ENCODE results near the gene BCL2L1.

BCL2L1 gene

GRCh38 chr20:31708736-31709534 is 13.7 kb downstream of the BCL2L1 start:
- no peak for DNase-seq

- DNase-seq = no peak
These were observed 14.5 kb downstream of the BCL2L1 start for GRCh38 chr20:31707994-31708735.

DNA sequence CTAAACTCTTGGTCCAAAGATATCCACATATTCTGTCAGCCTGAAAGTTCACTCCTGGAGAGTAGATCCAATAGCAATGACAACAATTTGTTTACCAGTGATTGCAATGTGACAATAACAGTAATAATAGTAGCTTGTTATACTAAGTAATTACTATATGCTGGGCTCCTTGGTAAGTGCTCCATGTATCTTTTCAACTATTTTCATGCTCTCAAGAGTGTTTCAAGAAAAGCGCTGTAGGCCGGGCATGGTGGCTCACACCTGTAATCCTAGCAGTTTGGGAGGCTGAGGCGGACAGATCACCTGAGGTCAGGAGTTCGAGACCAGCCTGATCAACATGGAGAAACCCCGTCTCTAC is 15.4 kb downstream of the BCL2L1 start:
- no peak for DNase-seq

DNA sequence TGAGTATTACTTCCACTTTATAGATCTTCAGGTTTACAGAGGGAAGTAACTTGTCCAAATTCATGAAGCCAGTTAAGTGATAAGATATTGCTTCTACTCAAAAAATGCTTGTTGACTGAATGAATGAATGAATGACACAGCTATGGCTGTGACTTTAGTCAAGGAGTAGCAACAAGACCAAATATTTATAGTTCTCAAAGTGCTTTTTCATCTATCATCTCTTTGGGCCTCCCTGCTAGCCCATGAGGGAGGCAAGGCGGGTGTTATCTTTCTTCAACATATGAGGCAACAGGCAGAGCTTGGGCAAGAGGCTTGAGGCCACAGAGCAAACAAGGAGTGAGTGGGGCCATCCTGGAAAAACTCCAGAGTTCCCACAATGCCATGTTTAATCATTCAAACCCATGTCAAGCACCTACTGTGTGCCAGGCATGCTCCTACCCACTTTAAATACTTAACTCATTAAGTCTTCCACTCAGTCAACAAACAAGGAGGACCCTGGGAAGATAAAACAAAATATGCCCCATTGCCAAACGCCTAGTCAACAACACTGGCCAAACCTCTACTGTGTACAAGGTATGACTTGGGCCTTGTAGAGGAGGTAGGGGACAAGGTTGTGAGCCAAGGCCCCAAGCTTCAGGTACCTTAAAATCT is 15.9 kb downstream of the BCL2L1 start:
- DNase-seq = no peak

DNA sequence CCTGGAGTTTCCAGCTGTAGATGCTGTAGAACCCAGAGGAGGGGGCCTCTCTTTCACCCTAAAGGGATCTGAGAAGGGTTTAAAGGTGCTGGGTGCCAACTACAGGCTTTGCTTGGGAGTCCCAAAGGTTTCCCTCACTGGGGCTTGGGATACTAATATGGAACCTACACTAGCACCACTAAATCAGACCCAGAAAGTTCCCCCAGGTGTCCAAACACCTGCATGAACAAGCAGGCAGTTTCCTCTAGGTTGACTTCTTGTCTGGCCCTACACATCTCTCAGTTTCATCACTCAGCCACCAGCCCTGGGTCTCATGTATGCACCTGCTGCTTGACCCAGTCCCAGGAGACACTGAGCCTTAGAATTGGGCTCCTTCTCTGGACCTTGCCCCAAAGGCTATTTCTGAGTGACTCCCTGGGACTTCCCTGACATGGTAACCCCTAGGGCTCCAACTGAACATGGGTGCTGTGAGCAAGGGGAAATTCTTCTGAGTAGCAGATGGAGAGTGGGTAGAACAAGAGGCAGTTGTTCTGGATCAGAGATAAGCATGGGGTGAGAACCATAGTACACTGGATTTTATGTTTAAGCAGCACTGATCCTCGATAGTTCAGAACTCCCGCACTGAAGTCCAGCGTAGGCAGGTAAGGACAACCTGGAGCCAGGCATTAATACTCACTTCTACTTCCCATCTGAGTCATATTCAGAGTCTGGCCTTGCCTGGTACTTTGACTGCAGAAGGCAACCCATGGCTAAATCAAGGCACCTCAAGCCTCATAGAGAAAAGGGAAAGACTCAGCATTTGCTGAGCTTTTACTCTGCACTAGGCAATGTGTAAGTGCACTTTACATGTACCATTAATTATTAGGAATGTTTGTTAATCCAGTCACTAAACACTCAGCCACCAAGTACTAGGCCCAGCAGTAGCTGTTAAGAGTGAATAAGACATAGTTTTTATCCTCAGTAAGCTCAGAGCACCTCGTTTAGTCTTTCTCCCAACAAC is 16.8 kb downstream of the BCL2L1 start:
- DNase-seq = no peak

DNA sequence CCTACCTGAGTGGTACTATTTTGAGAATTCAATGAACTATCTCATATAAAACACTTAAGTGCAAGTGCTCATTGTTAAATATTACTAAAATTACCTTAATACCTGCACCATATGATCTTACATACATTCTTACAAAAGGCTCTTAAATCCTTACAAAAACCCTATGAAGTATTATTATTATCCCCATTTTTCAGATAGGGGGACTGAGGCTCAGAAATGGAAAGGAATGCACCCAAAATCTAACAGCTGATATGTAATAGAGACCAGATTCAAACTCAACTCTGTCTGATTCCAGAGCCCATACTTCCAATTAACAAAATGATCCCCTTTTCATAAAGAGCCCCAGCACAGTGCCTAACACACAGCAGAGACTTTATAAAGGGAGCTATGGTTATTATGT is 17.5 kb downstream of the BCL2L1 start:
- no peak for DNase-seq

- DNase-seq = peak; percentile 83
These were observed 18.2 kb downstream of the BCL2L1 start for GRCh38 chr20:31704225-31705119.

DNA sequence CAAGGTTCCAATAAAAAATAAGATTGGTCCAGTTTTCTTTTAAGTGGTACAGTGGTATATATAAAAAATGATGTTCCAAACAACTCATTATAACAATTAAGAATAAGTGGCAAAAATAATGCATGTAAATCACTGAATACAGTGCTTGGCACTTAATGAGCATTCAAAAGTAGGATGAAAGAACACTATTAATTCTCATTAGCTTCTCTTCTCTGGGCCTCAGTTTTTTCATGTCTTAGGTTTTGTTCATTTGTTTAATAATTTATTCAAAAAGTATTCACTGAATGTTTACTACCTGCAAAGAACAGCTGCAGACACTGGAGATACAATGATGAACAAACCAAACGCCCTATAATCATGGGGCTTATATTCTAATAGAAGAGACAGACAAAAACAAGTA is 21.1 kb downstream of the BCL2L1 start:
- DNase-seq = no peak

GRCh38 chr20:31700747-31701146 is 21.9 kb downstream of the BCL2L1 start:
- DNase-seq = no peak

GRCh38 chr20:31699801-31700728 is 22.6 kb downstream of the BCL2L1 start:
- no peak for DNase-seq

DNA sequence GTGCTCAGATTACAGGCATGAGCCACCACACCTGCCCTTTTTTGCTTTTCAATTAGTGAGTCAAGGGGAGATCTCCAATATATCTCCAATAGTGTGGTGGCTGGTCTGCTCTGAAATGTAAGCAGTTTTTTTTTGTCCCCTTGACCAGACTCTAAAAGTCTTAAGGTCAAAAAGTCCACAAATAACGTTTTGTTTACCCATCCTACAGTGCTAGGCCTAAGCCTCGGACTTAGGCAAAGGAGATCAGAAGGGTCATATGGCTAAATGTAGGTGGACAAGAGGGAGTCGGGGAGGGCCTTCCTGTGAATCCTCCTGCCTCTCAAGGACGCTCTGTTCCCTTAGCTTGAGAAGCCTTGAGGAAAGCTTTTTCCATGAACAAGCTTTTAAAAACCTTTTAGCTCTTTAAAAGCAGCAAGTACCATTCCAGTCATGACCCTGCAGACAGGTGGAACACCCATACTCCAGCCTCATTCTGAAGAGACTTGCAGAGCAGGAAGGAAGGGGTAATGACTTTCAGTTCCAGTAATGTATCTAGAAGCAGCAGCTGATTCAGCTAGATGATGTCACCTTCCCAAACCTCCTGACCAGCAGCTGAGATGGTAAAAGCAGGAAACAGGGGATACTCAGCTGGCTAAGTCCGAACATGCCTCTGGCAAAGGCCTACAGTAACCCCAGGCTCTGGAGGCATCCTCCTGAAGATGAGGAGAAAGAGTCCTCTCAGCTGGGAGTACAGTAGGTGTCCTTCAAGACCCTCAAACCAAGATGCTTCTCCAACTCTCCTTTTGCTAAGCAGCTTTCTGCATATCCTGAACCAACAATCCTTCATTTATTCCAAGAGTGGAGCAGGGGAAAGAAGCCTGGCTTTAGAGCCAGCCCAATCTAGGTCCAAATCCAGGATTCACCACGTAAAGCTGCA is 23.6 kb downstream of the BCL2L1 start:
- DNase-seq = peak; percentile 90

GRCh38 chr20:31698243-31698802 is 24.3 kb downstream of the BCL2L1 start:
- no peak for DNase-seq

GRCh38 chr20:31695849-31696804 is 26.5 kb downstream of the BCL2L1 start:
- DNase-seq = peak; percentile 74

GRCh38 chr20:31694842-31695593 is 27.6 kb downstream of the BCL2L1 start:
- no peak for DNase-seq

DNA sequence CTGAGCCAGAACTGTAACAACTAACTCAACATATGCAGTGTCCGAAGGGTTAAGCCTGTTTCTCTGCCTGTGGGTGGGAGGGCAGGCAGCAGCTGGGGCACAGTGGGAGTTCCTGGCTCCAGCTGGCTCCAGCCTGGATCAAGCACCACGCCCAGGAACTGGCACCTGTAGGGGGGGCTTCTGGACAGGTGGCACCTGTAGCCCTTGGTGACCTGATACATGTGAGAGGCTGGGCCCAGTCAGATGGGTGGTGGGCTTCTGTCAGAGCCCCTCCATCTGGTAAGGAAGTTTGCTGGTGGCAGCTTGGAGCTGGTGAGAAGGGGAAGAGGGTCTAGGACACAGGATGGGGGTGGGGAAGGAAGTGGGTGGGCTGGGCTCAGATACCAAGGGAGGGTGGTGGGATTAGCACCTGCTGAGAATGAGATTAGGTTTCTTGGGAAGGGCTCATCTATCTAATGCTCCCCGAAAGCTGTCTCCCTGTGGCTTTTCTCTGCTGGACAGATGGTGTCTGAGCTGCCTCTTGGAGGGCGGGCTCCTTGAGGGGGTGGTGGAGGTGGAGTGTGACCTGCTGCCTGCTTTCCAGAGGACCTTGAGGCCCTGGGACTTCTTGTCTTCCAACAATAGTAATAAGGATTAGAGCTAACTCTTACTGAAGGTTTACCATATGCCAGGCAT is 28.5 kb downstream of the BCL2L1 start:
- DNase-seq = no peak

GRCh38 chr20:31693402-31693801 is 29.3 kb downstream of the BCL2L1 start:
- DNase-seq = no peak

All from fibroblast of skin of back (primary cell).